ENCODE measurements around the gene POC1A. TPM values are rescaled to one million over a fixed set of nuclear protein-coding genes. Genes with fewer than 3 reads are reported as not detected.

Gene POC1A
- total and polyA plus RNA-seq, 2 experiments from 2014 or later: 19.1 to 26.7 TPM

DNA sequence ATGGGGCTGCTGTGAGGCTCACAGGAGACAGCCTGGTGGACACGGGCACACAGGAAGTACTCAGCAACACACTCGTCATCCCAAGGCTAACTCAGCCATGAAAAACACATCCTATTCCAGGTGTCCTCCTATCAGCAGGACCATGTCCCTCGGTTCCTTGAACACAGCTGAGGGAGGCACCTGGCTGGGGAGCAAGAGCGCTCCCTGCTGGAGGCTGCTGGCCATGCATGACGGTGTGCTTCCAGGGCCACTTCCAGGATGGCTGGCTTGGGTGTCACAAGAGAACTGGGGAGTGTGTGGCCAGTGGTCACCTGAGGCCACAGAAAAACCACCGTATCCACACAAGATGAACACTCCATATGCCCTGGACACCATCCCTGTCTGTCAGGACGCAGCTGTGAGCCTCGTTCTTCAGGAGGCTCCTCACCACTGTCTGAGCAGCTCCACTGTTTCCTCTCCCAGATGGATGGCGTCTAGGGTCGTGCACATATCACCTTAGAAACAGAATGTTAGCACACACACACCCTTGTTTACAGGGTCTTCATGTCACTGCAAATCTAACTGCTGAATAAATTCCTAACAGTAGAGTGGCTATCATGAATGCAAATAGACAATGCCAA, 31.0 kb downstream of the POC1A start:
- Mint-ChIP-seq H3K4me3 (no peak overlapping the region), H3K27me3 (ENCODE audit: insufficient read depth, low read depth, poor library complexity) (peaks cover 5% of the 10 kb centered on the region), H3K9me3 (no peaks in the 10 kb centered on the region), H3K4me1 (no peaks in the 10 kb centered on the region), H3K36me3 (ENCODE audit: low read depth) (peaks cover 66% of the 10 kb centered on the region), H3K27ac (no peak overlapping the region)
- Histone ChIP-seq H3F3A (replicated peaks; ENCODE audit: low read depth) (no peaks in the 10 kb centered on the region), H4K20me1 (replicated peaks; ENCODE audit: insufficient read depth) (no peaks in the 10 kb centered on the region), H3K4me1 (ENCODE audit: insufficient read depth) (no peaks in the 10 kb centered on the region), H2AFZ (no peak overlapping the region), H3K9me2 (ENCODE audit: insufficient read depth) (no peaks in the 10 kb centered on the region), H3K79me2 (replicated peaks; ENCODE audit: insufficient read depth) (no peaks in the 10 kb centered on the region), H3K4me2 (no peak overlapping the region), H3K27me3 (ENCODE audit: insufficient read depth) (no peaks in the 10 kb centered on the region), H3K36me3 (ENCODE audit: insufficient read depth) (peaks cover 16% of the 10 kb centered on the region), H3K27ac (ENCODE audit: low read depth) (no peak overlapping the region), H3K4me3 (no peak overlapping the region)
- DNase-seq (ENCODE audit: low spot score): peak; percentile 81
- TF ChIP-seq, protein P1, sequence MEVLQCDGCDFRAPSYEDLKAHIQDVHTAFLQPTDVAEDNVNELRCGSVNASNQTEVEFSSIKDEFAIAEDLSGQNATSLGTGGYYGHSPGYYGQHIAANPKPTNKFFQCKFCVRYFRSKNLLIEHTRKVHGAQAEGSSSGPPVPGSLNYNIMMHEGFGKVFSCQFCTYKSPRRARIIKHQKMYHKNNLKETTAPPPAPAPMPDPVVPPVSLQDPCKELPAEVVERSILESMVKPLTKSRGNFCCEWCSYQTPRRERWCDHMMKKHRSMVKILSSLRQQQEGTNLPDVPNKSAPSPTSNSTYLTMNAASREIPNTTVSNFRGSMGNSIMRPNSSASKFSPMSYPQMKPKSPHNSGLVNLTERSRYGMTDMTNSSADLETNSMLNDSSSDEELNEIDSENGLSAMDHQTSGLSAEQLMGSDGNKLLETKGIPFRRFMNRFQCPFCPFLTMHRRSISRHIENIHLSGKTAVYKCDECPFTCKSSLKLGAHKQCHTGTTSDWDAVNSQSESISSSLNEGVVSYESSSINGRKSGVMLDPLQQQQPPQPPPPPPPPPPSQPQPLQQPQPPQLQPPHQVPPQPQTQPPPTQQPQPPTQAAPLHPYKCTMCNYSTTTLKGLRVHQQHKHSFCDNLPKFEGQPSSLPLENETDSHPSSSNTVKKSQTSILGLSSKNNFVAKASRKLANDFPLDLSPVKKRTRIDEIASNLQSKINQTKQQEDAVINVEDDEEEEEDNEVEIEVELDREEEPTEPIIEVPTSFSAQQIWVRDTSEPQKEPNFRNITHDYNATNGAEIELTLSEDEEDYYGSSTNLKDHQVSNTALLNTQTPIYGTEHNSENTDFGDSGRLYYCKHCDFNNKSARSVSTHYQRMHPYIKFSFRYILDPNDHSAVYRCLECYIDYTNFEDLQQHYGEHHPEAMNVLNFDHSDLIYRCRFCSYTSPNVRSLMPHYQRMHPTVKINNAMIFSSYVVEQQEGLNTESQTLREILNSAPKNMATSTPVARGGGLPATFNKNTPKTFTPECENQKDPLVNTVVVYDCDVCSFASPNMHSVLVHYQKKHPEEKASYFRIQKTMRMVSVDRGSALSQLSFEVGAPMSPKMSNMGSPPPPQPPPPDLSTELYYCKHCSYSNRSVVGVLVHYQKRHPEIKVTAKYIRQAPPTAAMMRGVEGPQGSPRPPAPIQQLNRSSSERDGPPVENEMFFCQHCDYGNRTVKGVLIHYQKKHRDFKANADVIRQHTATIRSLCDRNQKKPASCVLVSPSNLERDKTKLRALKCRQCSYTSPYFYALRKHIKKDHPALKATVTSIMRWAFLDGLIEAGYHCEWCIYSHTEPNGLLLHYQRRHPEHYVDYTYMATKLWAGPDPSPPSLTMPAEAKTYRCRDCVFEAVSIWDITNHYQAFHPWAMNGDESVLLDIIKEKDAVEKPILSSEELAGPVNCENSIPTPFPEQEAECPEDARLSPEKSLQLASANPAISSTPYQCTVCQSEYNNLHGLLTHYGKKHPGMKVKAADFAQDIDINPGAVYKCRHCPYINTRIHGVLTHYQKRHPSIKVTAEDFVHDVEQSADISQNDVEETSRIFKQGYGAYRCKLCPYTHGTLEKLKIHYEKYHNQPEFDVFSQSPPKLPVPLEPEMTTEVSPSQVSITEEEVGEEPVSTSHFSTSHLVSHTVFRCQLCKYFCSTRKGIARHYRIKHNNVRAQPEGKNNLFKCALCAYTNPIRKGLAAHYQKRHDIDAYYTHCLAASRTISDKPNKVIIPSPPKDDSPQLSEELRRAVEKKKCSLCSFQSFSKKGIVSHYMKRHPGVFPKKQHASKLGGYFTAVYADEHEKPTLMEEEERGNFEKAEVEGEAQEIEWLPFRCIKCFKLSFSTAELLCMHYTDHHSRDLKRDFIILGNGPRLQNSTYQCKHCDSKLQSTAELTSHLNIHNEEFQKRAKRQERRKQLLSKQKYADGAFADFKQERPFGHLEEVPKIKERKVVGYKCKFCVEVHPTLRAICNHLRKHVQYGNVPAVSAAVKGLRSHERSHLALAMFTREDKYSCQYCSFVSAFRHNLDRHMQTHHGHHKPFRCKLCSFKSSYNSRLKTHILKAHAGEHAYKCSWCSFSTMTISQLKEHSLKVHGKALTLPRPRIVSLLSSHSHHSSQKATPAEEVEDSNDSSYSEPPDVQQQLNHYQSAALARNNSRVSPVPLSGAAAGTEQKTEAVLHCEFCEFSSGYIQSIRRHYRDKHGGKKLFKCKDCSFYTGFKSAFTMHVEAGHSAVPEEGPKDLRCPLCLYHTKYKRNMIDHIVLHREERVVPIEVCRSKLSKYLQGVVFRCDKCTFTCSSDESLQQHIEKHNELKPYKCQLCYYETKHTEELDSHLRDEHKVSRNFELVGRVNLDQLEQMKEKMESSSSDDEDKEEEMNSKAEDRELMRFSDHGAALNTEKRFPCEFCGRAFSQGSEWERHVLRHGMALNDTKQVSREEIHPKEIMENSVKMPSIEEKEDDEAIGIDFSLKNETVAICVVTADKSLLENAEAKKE (CRISPR knock-in tag; IDR thresholded peaks at IDR 0.05): no peak
- TF ChIP-seq, protein P2, sequence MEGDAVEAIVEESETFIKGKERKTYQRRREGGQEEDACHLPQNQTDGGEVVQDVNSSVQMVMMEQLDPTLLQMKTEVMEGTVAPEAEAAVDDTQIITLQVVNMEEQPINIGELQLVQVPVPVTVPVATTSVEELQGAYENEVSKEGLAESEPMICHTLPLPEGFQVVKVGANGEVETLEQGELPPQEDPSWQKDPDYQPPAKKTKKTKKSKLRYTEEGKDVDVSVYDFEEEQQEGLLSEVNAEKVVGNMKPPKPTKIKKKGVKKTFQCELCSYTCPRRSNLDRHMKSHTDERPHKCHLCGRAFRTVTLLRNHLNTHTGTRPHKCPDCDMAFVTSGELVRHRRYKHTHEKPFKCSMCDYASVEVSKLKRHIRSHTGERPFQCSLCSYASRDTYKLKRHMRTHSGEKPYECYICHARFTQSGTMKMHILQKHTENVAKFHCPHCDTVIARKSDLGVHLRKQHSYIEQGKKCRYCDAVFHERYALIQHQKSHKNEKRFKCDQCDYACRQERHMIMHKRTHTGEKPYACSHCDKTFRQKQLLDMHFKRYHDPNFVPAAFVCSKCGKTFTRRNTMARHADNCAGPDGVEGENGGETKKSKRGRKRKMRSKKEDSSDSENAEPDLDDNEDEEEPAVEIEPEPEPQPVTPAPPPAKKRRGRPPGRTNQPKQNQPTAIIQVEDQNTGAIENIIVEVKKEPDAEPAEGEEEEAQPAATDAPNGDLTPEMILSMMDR (conservative IDR thresholded peaks at IDR 0.05; ENCODE audit: low read depth in 2 of 2): peak; percentile 87 to 98
- ATAC-seq: peak; percentile 98

DNA sequence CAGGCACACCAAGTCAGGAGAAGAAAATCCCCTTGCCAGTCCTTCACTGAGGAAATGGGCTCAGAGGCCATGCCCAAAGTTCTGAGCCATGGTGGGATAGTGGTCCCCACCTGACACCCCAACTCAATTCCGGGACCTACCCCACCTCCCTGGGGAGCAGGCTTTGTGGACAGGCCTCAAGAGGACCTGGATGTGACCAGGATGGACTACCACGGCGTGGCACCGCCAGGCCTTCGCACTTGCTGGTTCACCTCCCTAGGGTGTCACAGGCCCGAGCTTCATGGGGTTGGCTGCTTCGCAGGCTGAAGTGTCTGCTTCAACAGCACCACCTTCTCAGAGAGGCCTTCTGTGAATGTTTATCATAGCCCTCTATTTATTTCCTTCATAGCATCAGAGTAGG, 31.7 kb downstream of the POC1A start:
- Histone ChIP-seq H3K4me3 (no peak overlapping the region), H3K36me3 (ENCODE audit: insufficient read depth) (peaks cover 16% of the 10 kb centered on the region), H3K4me2 (no peak overlapping the region), H3K27me3 (ENCODE audit: insufficient read depth) (no peaks in the 10 kb centered on the region), H3K27ac (ENCODE audit: low read depth) (no peak overlapping the region), H3K4me1 (ENCODE audit: insufficient read depth) (no peaks in the 10 kb centered on the region), H3F3A (replicated peaks; ENCODE audit: low read depth) (no peaks in the 10 kb centered on the region), H4K20me1 (replicated peaks; ENCODE audit: insufficient read depth) (no peaks in the 10 kb centered on the region), H3K79me2 (replicated peaks; ENCODE audit: insufficient read depth) (no peaks in the 10 kb centered on the region), H3K9me2 (ENCODE audit: insufficient read depth) (no peaks in the 10 kb centered on the region), H2AFZ (no peak overlapping the region)
- H3K36me3 Mint-ChIP-seq (ENCODE audit: low read depth): peaks cover 61% of the 10 kb centered on the region
- peaks cover 5% of the 10 kb centered on the region for H3K27me3 Mint-ChIP-seq (ENCODE audit: insufficient read depth, low read depth, poor library complexity)
- H3K4me3 Mint-ChIP-seq: no peak overlapping the region; the same call in 2 of the 3 replicates
- DNase-seq (ENCODE audit: low spot score): no peak
- no peaks in the 10 kb centered on the region for H3K9me3 Mint-ChIP-seq
- no peak for ATAC-seq
- no peak overlapping the region for H3K27ac Mint-ChIP-seq
- no peaks in the 10 kb centered on the region for H3K4me1 Mint-ChIP-seq
- TF ChIP-seq JUNB (IDR thresholded peaks at IDR 0.05; ENCODE audit: unreplicated experiment): no peak
- TF ChIP-seq, protein P3, sequence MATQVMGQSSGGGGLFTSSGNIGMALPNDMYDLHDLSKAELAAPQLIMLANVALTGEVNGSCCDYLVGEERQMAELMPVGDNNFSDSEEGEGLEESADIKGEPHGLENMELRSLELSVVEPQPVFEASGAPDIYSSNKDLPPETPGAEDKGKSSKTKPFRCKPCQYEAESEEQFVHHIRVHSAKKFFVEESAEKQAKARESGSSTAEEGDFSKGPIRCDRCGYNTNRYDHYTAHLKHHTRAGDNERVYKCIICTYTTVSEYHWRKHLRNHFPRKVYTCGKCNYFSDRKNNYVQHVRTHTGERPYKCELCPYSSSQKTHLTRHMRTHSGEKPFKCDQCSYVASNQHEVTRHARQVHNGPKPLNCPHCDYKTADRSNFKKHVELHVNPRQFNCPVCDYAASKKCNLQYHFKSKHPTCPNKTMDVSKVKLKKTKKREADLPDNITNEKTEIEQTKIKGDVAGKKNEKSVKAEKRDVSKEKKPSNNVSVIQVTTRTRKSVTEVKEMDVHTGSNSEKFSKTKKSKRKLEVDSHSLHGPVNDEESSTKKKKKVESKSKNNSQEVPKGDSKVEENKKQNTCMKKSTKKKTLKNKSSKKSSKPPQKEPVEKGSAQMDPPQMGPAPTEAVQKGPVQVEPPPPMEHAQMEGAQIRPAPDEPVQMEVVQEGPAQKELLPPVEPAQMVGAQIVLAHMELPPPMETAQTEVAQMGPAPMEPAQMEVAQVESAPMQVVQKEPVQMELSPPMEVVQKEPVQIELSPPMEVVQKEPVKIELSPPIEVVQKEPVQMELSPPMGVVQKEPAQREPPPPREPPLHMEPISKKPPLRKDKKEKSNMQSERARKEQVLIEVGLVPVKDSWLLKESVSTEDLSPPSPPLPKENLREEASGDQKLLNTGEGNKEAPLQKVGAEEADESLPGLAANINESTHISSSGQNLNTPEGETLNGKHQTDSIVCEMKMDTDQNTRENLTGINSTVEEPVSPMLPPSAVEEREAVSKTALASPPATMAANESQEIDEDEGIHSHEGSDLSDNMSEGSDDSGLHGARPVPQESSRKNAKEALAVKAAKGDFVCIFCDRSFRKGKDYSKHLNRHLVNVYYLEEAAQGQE (IDR thresholded peaks at IDR 0.05; ENCODE audit: unreplicated experiment): no peak

Measured in GM23338 (cell line).